NCI-H2227 treated with DMSO at 0.1 percent for 48 hours (cell line): ENCODE data around the gene UFC1.

Experiments
- DNase-seq: peaks from one replicate; lab custom pipeline; 2025; lab: John Stamatoyannopoulos, UW

The UFC1 gene

GRCh38 chr1:161171191-161171590 is 17.4 kb downstream of the UFC1 start:
- DNase-seq, result no peak

DNA sequence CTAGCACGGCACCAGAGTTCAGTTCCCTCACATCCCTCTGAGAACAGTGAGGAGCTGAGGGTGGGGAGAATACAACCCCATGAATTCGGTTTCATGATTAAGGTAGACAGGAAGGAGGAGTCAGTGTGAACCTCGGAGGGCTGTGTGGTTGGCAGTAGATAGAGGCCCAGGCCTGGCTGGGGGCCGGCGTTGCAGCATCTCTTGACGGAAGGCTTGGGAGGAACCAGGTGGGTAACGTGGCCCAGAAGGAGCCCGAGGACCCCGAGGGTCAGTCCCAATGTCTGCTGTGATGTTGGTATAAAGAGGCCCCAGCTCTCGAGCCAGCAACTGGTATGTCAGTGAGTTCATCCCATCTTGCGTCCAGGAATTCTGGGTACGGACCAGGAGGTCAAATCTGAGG is 17.9 kb downstream of the UFC1 start:
- DNase-seq, result no peak

- no peak for DNase-seq
These were observed 18.6 kb downstream of the UFC1 start for GRCh38 chr1:161172349-161172748.

- DNase-seq, result no peak
These were observed 19.1 kb downstream of the UFC1 start for GRCh38 chr1:161172776-161173376.

DNA sequence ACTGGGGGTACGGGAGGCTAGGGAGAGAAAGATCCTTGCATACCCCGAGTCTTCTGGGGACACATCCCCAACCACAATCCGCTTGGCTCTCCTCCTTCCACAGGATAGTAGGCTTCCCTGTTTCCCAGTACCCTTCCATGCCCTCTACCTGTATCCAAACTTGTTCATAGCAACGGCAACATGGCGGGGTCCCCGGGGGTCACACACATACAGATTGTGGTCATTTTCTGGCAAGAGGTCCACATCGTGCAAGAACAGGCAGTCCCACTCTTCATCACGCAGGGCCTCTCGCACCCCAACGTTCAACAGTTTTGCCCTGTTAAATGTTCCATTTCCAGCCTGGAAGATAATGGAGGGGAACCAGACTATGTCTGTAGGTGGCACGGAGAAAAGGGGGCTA is 19.9 kb downstream of the UFC1 start:
- DNase-seq, result no peak

DNA sequence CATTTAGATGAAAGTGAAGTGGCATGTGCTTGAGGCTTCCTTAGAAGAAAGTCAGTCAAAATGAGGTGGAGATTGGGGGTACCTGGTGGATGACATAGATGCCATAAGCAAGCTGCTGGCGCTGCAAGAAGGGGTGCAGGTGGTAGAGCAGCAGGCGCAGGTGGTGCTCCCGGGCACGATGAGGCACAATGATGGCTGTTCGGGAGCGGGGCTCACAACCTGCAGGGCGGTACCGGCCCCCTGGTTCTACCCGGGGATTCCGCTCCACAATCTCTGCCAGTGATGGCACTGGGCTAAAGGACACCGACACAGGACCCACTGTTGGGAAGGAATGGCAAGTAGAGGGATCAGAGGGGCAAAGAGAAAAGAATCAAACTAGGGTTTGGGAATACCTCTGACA is 21.1 kb downstream of the UFC1 start:
- no peak for DNase-seq

- DNase-seq, result no peak
These were observed 22.1 kb downstream of the UFC1 start for GRCh38 chr1:161175771-161176453.

- no peak for DNase-seq
These were observed 22.8 kb downstream of the UFC1 start for GRCh38 chr1:161176468-161177111.

- peak; percentile 88 for DNase-seq
These were observed 23.5 kb downstream of the UFC1 start, which contains the start of gene B4GALT3 for GRCh38 chr1:161177112-161177935. B4GALT3 (minus strand) TSS chr1:161177507; CDS start chr1:161176060, 1,447 bp downstream.

DNA sequence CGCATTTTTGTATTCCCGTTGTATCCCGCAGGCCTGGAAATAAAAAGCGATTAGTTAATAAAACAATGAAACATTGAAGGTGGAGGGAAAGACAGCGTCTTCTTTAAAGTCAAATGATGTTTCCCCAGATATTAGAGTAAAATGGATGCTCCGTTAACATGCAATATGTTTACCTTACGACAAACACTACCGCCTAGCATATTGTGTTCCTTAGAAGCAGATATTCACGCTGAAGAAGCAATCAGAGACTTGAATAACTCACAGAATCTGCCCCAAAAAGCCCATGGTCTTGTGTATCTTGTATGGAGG is 24.1 kb downstream of the UFC1 start:
- no peak for DNase-seq

- no peak for DNase-seq
These were observed 25.9 kb downstream of the UFC1 start for GRCh38 chr1:161179698-161180097.

DNA sequence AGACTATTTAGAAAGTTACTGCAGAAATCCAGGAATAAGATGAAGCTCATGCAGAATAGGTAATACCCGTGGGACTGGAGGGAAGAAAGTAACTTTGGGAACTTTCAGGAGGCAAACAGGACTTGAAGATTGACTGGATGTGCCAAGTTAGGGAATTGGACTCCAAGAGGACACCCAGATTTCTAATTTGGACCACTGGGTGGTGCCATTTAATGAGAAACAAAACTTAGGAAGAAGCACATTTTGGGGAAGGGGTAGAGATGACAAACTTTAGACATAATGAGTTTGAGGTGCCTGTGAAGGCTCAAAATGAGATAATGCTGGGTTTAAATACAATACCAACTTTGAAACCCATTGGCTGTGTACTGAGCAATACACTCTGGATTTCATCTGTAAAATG is 26.9 kb downstream of the UFC1 start:
- DNase-seq, result no peak

GRCh38 chr1:161182214-161182613 is 28.4 kb downstream of the UFC1 start:
- DNase-seq, result no peak

DNA sequence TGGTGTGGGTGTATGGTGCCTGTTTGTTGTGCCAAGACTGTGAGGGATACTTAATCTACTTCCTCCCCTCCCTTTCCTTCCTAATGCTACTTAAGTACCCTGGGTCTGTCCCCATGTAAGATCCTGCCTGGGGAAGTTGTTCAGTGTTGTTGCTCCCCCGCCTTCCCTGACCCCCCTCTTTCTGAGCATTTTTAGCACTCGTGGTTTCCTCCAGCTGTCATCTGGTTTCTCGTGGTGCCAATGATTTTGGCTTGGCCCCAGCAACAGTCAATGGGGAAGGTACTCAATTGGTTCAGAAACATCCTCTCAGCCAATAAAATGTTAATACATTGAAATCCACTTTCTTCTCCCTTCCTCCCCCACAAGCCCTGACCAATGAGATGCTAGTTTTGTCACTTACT is 31.5 kb downstream of the UFC1 start:
- DNase-seq, result no peak

GRCh38 chr1:161185732-161186311 is 32.0 kb downstream of the UFC1 start:
- no peak for DNase-seq

DNA sequence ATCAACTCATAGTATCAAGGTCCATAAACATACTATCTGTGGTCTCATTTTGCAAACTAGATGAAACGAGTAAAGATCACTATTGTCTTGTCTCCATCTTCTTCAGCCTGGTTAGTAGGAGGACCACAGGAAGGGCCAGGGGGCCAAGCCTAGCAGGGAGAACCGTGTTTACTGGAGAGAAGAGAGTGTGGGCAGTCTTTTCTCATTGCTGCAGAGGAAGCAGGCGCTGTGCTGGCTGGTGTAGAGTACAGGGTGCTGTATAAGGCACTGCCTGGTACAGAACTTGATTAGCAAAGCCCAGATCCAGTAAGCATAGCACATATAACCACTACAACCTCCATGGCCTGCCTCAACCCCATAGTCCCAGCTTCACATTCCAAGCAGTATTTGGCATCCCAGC is 33.5 kb downstream of the UFC1 start:
- no peak for DNase-seq

DNA sequence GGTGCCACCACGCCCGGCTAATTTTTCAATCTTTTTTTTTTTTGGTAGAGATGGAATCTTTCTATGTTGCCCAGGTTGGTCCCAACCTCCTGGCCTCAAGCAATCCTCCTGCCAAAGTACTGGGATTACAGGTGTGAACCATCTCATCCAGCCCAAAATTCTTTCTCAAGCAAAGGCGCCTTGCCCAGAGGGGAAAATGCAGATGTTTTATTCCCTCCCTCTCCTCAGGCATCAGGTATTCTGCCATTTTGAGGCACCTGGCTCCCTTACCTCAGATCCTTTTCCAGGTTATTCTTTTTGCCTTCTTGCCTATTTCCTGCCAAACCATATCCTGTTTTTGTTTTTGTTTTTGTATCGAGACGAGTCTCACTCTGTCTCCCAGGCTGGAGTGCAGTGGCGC is 34.6 kb downstream of the UFC1 start:
- no peak for DNase-seq

GRCh38 chr1:161189036-161189435 is 35.3 kb downstream of the UFC1 start:
- DNase-seq, result no peak

GRCh38 chr1:161190962-161191521 is 37.3 kb downstream of the UFC1 start:
- DNase-seq, result peak; percentile 17

- DNase-seq, result no peak
These were observed 38.2 kb downstream of the UFC1 start for GRCh38 chr1:161191971-161192370.

GRCh38 chr1:161192476-161193465 is 39.0 kb downstream of the UFC1 start:
- peak; percentile 69 for DNase-seq
